ENCODE results near the gene GADD45GIP1. TPM values are rescaled to one million over a fixed set of nuclear protein-coding genes. Genes with fewer than 3 reads are reported as not detected.
A peak's percentile ranks its signal among the peaks of the same experiment; 100 is the strongest.

Gene GADD45GIP1
- total RNA-seq, 1 experiment from 2014 or later = 36.7 TPM

GRCh38 chr19:12953799-12954611, 3.0 kb downstream of the GADD45GIP1 start:
- H3K4me1 ChIP-seq (ENCODE audit: control insufficient read depth, insufficient read depth, low read length) = peaks cover 30% of the 10 kb centered on the region
- H3K4me3 ChIP-seq (ENCODE audit: low read depth in 2 of 2, low read length in 2 of 2) = no peak overlapping the region
- ChIA-PET POLR2A (interaction anchor here (0.6 kb wide), 1 partner anchor 14 kb away, joined by 3 read pairs; no protein-coding TSS in a partner anchor), CTCF (interaction anchor here (0.6 to 1.3 kb wide), 3 partner anchors 10 to 16 kb away, joined by 3 to 5 read pairs (median 3); no protein-coding TSS in a partner anchor)
- 0 out of 2 replicates have a peak, but pooled peaks have one; percentile 24 for TF ChIP-seq POLR2AphosphoS5 (IDR thresholded peaks at IDR 0.05; ENCODE audit: low read depth, low read length)
- no peak for TF ChIP-seq CTCF (IDR thresholded peaks at IDR 0.05)
- DNase-seq (ENCODE audit: low read depth, low spot score) (no peak), ATAC-seq (peak; percentile 15; the same call in 1 of the 2 replicates)
- intact Hi-C loops (cut with micrococcal nuclease; ENCODE audit: unreplicated experiment) (no loop called here), in situ Hi-C loops (cut with HindIII; ENCODE audit: low pct_unique_long_range_greater_than_20kb, low sequenced_read_pairs) (no loop called here)
- peaks cover 10% of the 10 kb centered on the region for H3K36me3 ChIP-seq (ENCODE audit: control insufficient read depth, insufficient read depth, low read length)
- H3K27ac ChIP-seq (ENCODE audit: low read length) = peak overlapping the region; percentile 51; the same call in 1 of the 2 replicates
- no peaks in the 10 kb centered on the region for H3K9me3 ChIP-seq (ENCODE audit: control insufficient read depth, insufficient read depth, low read depth, low read length)
- no TSS peak for BruUV-seq (replicated peaks)
- H3K27me3 ChIP-seq (ENCODE audit: control insufficient read depth, insufficient read depth, low read length) = no peaks in the 10 kb centered on the region

DNA sequence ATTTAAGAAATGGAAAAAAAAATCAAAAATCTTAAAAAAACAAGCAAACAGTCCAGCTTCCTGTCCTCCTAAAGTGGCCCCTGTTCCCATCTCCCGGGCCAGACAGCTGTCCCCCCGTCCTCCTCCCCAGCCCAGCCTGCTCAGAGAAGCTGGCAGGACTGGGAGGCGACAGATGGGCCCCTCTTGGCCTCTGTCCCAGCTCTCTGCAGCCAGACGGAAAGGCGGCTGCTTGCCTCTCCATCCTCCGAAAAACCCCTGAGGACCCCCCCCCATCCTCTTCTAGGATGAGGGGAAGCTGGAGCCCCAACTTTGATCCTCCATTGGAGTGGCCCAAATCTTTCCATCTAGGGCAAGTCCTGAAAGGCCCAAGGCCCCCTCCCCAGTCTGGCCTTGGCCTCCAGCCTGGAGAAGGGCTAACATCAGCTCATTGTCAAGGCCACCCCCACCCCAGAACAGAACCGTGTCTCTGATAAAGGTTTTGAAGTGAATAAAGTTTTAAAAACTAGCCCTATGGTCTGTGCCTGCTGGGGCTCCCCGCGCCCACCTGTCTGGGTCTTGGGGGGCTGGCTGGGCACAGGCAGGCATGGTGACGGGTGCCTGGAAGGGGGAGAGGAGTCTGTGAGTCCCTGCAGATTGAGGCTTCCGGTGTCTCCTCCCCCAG, 3.8 kb downstream of the GADD45GIP1 start:
- Histone ChIP-seq H3K4me3 (ENCODE audit: low read depth in 2 of 2, low read length in 2 of 2) (no peak overlapping the region), H3K9me3 (ENCODE audit: control insufficient read depth, insufficient read depth, low read depth, low read length) (no peaks in the 10 kb centered on the region), H3K27me3 (ENCODE audit: control insufficient read depth, insufficient read depth, low read length) (no peaks in the 10 kb centered on the region), H3K27ac (ENCODE audit: low read length) (peak overlapping the region; percentile 51; the same call in 1 of the 2 replicates), H3K4me1 (ENCODE audit: control insufficient read depth, insufficient read depth, low read length) (peaks cover 30% of the 10 kb centered on the region), H3K36me3 (ENCODE audit: control insufficient read depth, insufficient read depth, low read length) (peaks cover 10% of the 10 kb centered on the region)
- ChIA-PET POLR2A (no interaction called here), CTCF (interaction anchor here (1.3 kb wide), 1 partner anchor 12 kb away, joined by 3 read pairs; no protein-coding TSS in a partner anchor)
- peak; percentile 35 for TF ChIP-seq POLR2AphosphoS5 (IDR thresholded peaks at IDR 0.05; ENCODE audit: low read depth, low read length)
- TF ChIP-seq, protein P1, sequence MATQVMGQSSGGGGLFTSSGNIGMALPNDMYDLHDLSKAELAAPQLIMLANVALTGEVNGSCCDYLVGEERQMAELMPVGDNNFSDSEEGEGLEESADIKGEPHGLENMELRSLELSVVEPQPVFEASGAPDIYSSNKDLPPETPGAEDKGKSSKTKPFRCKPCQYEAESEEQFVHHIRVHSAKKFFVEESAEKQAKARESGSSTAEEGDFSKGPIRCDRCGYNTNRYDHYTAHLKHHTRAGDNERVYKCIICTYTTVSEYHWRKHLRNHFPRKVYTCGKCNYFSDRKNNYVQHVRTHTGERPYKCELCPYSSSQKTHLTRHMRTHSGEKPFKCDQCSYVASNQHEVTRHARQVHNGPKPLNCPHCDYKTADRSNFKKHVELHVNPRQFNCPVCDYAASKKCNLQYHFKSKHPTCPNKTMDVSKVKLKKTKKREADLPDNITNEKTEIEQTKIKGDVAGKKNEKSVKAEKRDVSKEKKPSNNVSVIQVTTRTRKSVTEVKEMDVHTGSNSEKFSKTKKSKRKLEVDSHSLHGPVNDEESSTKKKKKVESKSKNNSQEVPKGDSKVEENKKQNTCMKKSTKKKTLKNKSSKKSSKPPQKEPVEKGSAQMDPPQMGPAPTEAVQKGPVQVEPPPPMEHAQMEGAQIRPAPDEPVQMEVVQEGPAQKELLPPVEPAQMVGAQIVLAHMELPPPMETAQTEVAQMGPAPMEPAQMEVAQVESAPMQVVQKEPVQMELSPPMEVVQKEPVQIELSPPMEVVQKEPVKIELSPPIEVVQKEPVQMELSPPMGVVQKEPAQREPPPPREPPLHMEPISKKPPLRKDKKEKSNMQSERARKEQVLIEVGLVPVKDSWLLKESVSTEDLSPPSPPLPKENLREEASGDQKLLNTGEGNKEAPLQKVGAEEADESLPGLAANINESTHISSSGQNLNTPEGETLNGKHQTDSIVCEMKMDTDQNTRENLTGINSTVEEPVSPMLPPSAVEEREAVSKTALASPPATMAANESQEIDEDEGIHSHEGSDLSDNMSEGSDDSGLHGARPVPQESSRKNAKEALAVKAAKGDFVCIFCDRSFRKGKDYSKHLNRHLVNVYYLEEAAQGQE (IDR thresholded peaks at IDR 0.05; ENCODE audit: insufficient read depth in 1 of 2, low read depth in 2 of 2, low read length in 1 of 2) = no peak
- intact Hi-C loops (cut with micrococcal nuclease; ENCODE audit: unreplicated experiment) = no loop called here
- DNase-seq (ENCODE audit: low read depth, low spot score) (no peak), ATAC-seq (no peak)
- BruUV-seq (replicated peaks) = TSS peak; percentile 95
- in situ Hi-C loops (cut with HindIII; ENCODE audit: low pct_unique_long_range_greater_than_20kb, low sequenced_read_pairs) = no loop called here

Measured in Panc1 (cell line).